Keratinocyte (primary cell): Measurements from ENCODE around the gene ZFP36. TPM values are rescaled to one million over a fixed set of nuclear protein-coding genes. Genes with fewer than 3 reads are reported as not detected.

Experiments used
- DNase-seq: peaks from one replicate; pipeline ENCODE4 v3.0.0-alpha.2; 2011; ENCODE audit warnings: low read depth, missing footprints, low spot score
- FAIRE-seq: peaks from 2 replicates; lab custom pipeline; 2011; peaks lifted over from hg19 to GRCh38; lab: Jason Lieb, UNC
- H2AFZ ChIP-seq: 2 replicates; pipeline ENCODE4 v1.6.0; 2012; ENCODE audit warnings: low read length, control low read depth, inconsistent platforms; ENCODE audit not compliant: control insufficient read depth
- H3K27ac ChIP-seq: 2 replicates; pipeline ENCODE4 v1.5.1; 2011; ENCODE audit warnings: low read length; ENCODE audit not compliant: control insufficient read depth, insufficient read depth
- H3K27me3 ChIP-seq: 3 replicates; pipeline ENCODE4 v1.6.0; 2011; ENCODE audit warnings: low read length; ENCODE audit not compliant: control insufficient read depth, insufficient read depth; ENCODE audit errors: extremely low read depth
- H3K36me3 ChIP-seq, 2 experiments: 2 replicates in 1 of 2; 3 replicates in 1 of 2; pipeline ENCODE4 v1.5.1; 2011; ENCODE audit warnings: low read length in 2 of 2, mild to moderate bottlenecking in 1 of 2; ENCODE audit not compliant: control insufficient read depth in 2 of 2, insufficient read depth in 2 of 2; ENCODE audit errors: extremely low read depth in 1 of 2
- H3K4me1 ChIP-seq: 3 replicates; pipeline ENCODE4 v1.5.1; 2011; ENCODE audit warnings: low read length; ENCODE audit not compliant: control insufficient read depth, insufficient read depth; ENCODE audit errors: extremely low read depth
- H3K4me2 ChIP-seq: 3 replicates; pipeline ENCODE4 v1.6.0; 2011; ENCODE audit warnings: low read depth, low read length; ENCODE audit not compliant: control insufficient read depth, insufficient read depth; ENCODE audit errors: extremely low read depth
- H3K4me3 ChIP-seq, 3 experiments: fragments of 200-600 bp in 1 of 3; sonication (generic) in 1 of 3; 2 replicates in 2 of 3; 3 replicates in 1 of 3; pipeline ENCODE4 v1.5.1; 2011 to 2016; ENCODE audit warnings: low read length in 3 of 3, mild to moderate bottlenecking in 3 of 3, control low read depth in 2 of 3, inconsistent platforms in 1 of 3, low read depth in 1 of 3, mixed read lengths in 1 of 3, mixed run types in 1 of 3, moderate library complexity in 1 of 3; ENCODE audit not compliant: control insufficient read depth in 2 of 3, insufficient read depth in 2 of 3; ENCODE audit errors: extremely low read depth in 1 of 3
- H3K79me2 ChIP-seq: 2 replicates; pipeline ENCODE4 v1.6.0; 2012; ENCODE audit warnings: low read length; ENCODE audit not compliant: control insufficient read depth, insufficient read depth
- H3K9ac ChIP-seq: 3 replicates; pipeline ENCODE4 v1.6.0; 2011; ENCODE audit warnings: low read length; ENCODE audit not compliant: control insufficient read depth, insufficient read depth; ENCODE audit errors: extremely low read depth
- H3K9me1 ChIP-seq: 3 replicates; pipeline ENCODE4 v1.6.0; 2011; ENCODE audit warnings: low read length; ENCODE audit not compliant: control insufficient read depth, insufficient read depth; ENCODE audit errors: extremely low read depth
- H3K9me3 ChIP-seq: 2 replicates; pipeline ENCODE4 v1.5.1; 2012; ENCODE audit warnings: low read depth, low read length; ENCODE audit not compliant: control insufficient read depth
- H4K20me1 ChIP-seq: 3 replicates; pipeline ENCODE4 v1.6.0; 2011; ENCODE audit warnings: low read length; ENCODE audit not compliant: control insufficient read depth, insufficient read depth; ENCODE audit errors: extremely low read depth
- CTCF ChIP-seq, 3 experiments: IDR thresholded peaks in 1 of 3; conservative IDR thresholded peaks in 1 of 3; optimal IDR thresholded peaks in 1 of 3; 2 replicates in 2 of 3; 3 replicates in 1 of 3; pipeline versions ENCODE3 to v1.5.1; 2011; ENCODE audit warnings: low read length in 3 of 3, mild to moderate bottlenecking in 3 of 3, moderate library complexity in 2 of 3, control low read depth in 1 of 3, inconsistent platforms in 1 of 3; ENCODE audit not compliant: insufficient read depth in 2 of 3; ENCODE audit errors: extremely low read depth in 1 of 3
- EZH2 ChIP-seq: IDR thresholded peaks from one replicate; pipeline ENCODE4 v1.6.1; 2012; ENCODE audit warnings: inconsistent platforms, mild to moderate bottlenecking, low read length, moderate library complexity
- dilution Hi-C: fragments of 300-500 bp; cut with MboI; formaldehyde crosslinking; loops from one replicate; pipeline ENCODE4 v1.7.0; 2020; ENCODE audit warnings: low sequenced_read_pairs; ENCODE audit not compliant: extremely low pct_ligation_motif_present
- polyA plus RNA-seq, 5 experiments: library from polyadenylated mRNA; depleted of rRNA in 3 of 5; stranded (reverse) in 3 of 5; stranded (forward) in 1 of 5; unstranded in 1 of 5; fragments of >200 nt; gene quantifications; 1 replicate in 1 of 5; 2 replicates in 3 of 5; 3 replicates in 1 of 5; pipeline versions ENCODE4 v1.2.1 to v1.2.3, GENCODE V29; 2011 to 2012; ENCODE audit warnings: missing spikeins in 2 of 5, low read depth in 1 of 5, low replicate concordance in 1 of 5

Gene ZFP36
- polyA plus RNA-seq, 1 donor (not counting 4 experiments of a cell fraction or from before 2014, with no cell fraction given) = 12.8 TPM

- peaks cover 4 to 7% of the 10 kb centered on the region in 2 experiments for H3K36me3 ChIP-seq
- TF ChIP-seq CTCF (optimal IDR thresholded peaks at IDR 0.05 in 1 of 3, IDR thresholded peaks at IDR 0.05 in 1 of 3, conservative IDR thresholded peaks at IDR 0.05 in 1 of 3; ENCODE audit: extremely low read depth in 1 of 3, insufficient read depth in 2 of 3, low read length in 3 of 3) (no peak), EZH2 (no peak)
- H3K27ac ChIP-seq = peak overlapping the region; percentile 97
- peaks cover 2% of the 10 kb centered on the region for H3K9me1 ChIP-seq
- peak overlapping the region; percentile 91 to 98 (median 95) for H3K4me3 ChIP-seq
- H3K9ac ChIP-seq = peak overlapping the region; percentile 99
- FAIRE-seq (no peak), DNase-seq (no peak)
- H3K4me1 ChIP-seq = peaks cover 23% of the 10 kb centered on the region
- dilution Hi-C loops = no loop called here
- peaks cover 14% of the 10 kb centered on the region for H4K20me1 ChIP-seq
- H3K27me3 ChIP-seq = no peaks in the 10 kb centered on the region
- H3K4me2 ChIP-seq = peak overlapping the region; percentile 76
- H2AFZ ChIP-seq = no peak overlapping the region
- peaks cover 68% of the 10 kb centered on the region for H3K79me2 ChIP-seq
- no peaks in the 10 kb centered on the region for H3K9me3 ChIP-seq
Measured at GRCh38 chr19:39446365-39447084, 39.9 kb downstream of the ZFP36 start.

GRCh38 chr19:39448271-39448670, 41.6 kb downstream of the ZFP36 start:
- Histone ChIP-seq H2AFZ (no peak overlapping the region), H3K36me3 (peaks cover 15 to 16% of the 10 kb centered on the region in 2 experiments), H3K9me3 (no peaks in the 10 kb centered on the region), H3K27ac (no peak overlapping the region), H3K4me2 (peak overlapping the region; percentile 73), H4K20me1 (peaks cover 14% of the 10 kb centered on the region), H3K79me2 (peaks cover 85% of the 10 kb centered on the region), H3K4me1 (peaks cover 23% of the 10 kb centered on the region), H3K9ac (no peak overlapping the region), H3K27me3 (no peaks in the 10 kb centered on the region), H3K4me3 (peak overlapping the region in 2 of 3 experiments; percentile 4 to 32), H3K9me1 (peaks cover 2% of the 10 kb centered on the region)
- DNase-seq (no peak), FAIRE-seq (peak; percentile 83)
- TF ChIP-seq EZH2 = no peak
- no peak for TF ChIP-seq CTCF (optimal IDR thresholded peaks at IDR 0.05 in 1 of 3, IDR thresholded peaks at IDR 0.05 in 1 of 3, conservative IDR thresholded peaks at IDR 0.05 in 1 of 3; ENCODE audit: extremely low read depth in 1 of 3, insufficient read depth in 2 of 3, low read length in 3 of 3)
- dilution Hi-C loops = no loop called here
